Renal pelvis (tissue), 4 donors: Measurements from ENCODE around the gene RUVBL2. TPM values are rescaled to one million over a fixed set of nuclear protein-coding genes. Genes with fewer than 3 reads are reported as not detected.
"Not testable (repeated sequence)": the region's sequence is repeated elsewhere in the genome, so short reads cannot be mapped to it uniquely, and the experiment has no call there.

ENCODE experiments used
- DNase-seq: peaks from one replicate; pipeline ENCODE4 v3.0.0-alpha.2; 2013
- polyA plus RNA-seq, 3 donors: library from polyadenylated mRNA; unstranded; fragments of 120-200 nt; gene quantifications; one replicate each; pipeline ENCODE4 v1.2.1, GENCODE V29; 2013; ENCODE audit not compliant: insufficient read length in 3 of 3

Gene RUVBL2
- polyA plus RNA-seq, 3 donors: 96.2 to 118 (median 101) TPM

GRCh38 chr19:49038557-49039276 is 45.0 kb downstream of the RUVBL2 start:
- not testable (repeated sequence) for DNase-seq

GRCh38 chr19:49039736-49040135 is 46.0 kb downstream of the RUVBL2 start:
- not testable (repeated sequence) for DNase-seq

GRCh38 chr19:49042177-49042576 is 48.5 kb downstream of the RUVBL2 start:
- DNase-seq: no peak

GRCh38 chr19:49042666-49043065 is 49.0 kb downstream of the RUVBL2 start:
- DNase-seq: not testable (repeated sequence)

- DNase-seq: not testable (repeated sequence)
Measured at GRCh38 chr19:49043548-49043947, 49.9 kb downstream of the RUVBL2 start, which contains the start of gene CGB5. CGB5 (plus strand) TSS chr19:49043848; CDS start chr19:49044210, 362 bp downstream.

- not testable (repeated sequence) for DNase-seq
Measured at GRCh38 chr19:49049011-49049410, 55.3 kb downstream of the RUVBL2 start, which contains the start of gene CGB8. CGB8 (minus strand) TSS chr19:49049111; CDS start chr19:49048739, 372 bp downstream.

GRCh38 chr19:49049834-49050233 is 56.1 kb downstream of the RUVBL2 start:
- not testable (repeated sequence) for DNase-seq

- DNase-seq: not testable (repeated sequence)
Measured at GRCh38 chr19:49050376-49051033, 56.8 kb downstream of the RUVBL2 start.

- peak; percentile 28 for DNase-seq
Measured at GRCh38 chr19:49056101-49056901, 62.6 kb downstream of the RUVBL2 start.

GRCh38 chr19:49056902-49057596 is 63.4 kb downstream of the RUVBL2 start:
- DNase-seq: not testable (repeated sequence)

- peak; percentile 65 for DNase-seq
Measured at GRCh38 chr19:49057636-49058234, 64.0 kb downstream of the RUVBL2 start, which contains the start of gene CGB7. CGB7 (minus strand) TSS chr19:49057749; CDS start chr19:49055375, 2,374 bp downstream.

- DNase-seq: no peak
Measured at GRCh38 chr19:49058562-49058961, 64.9 kb downstream of the RUVBL2 start.

GRCh38 chr19:49059053-49059452 is 65.4 kb downstream of the RUVBL2 start:
- DNase-seq: peak; percentile 19

GRCh38 chr19:49061000-49061399 is 67.3 kb downstream of the RUVBL2 start:
- DNase-seq: no peak

GRCh38 chr19:49061445-49061844 is 67.8 kb downstream of the RUVBL2 start:
- no peak for DNase-seq

- no peak for DNase-seq
Measured at GRCh38 chr19:49064029-49064629, 70.4 kb downstream of the RUVBL2 start.

GRCh38 chr19:49064768-49065611 is 71.3 kb downstream of the RUVBL2 start, which contains the start of gene NTF4:
NTF4 (minus strand) TSS chr19:49064818; CDS start chr19:49061997, 2,821 bp downstream.
- peak; percentile 69 for DNase-seq
